GM21723 (cell line): ENCODE measurements around the gene TUFM.
A peak's percentile ranks its signal among the peaks of the same experiment; 100 is the strongest.
"Not testable (repeated sequence)": the region's sequence is repeated elsewhere in the genome, so short reads cannot be mapped to it uniquely, and the experiment has no call there.

Source experiments
- ATAC-seq: cut with Tn5 transposase; IDR thresholded peaks from one replicate; pipeline ENCODE4 v1.9.1; 2021; ENCODE audit warnings: mild to moderate bottlenecking, moderate library complexity; ENCODE audit not compliant: unreplicated experiment

Gene TUFM

DNA sequence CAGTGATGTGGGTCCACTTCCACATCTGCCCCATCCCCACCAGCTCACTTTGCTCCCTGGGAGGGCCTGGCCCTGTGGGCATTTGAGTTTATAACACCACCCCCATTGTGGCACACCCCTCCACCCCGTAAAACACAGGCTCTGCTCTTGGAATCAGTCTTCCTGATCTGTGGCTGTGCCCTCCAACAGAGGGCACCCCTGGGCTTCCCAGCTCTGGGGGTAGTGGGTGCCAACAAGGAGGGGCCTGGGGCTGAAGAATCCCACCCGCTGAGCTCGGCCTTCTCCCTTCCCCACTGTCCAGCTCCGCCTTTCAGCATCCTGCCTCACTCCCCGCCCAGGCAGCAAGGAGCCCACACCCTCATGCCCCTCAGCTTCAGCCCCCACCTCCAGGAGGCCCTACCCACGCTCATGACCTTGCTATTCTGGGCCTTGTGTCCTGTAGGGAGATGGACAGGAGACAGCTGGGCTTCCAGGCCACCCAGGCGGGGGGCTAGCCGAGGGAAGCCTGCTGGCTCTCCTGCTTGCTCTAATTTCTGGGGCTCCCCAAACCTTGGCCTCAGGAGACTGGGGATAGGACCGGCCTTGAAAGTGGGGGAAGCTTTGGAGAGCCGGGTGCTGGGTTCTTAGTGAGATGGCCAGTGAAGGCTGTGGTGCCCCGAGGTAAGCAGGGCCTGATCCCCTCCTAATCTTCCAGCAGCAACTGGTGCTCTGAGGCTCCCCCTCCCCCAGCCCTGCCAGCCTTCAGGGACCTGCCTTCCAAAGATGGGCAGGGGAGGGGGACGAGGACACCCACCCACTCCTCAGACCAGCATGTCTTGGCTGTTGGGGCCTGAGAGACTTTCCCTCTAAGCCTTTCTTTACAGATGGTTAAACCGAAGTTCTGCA lies 29.2 kb upstream of the TUFM start:
- ATAC-seq = no peak

DNA sequence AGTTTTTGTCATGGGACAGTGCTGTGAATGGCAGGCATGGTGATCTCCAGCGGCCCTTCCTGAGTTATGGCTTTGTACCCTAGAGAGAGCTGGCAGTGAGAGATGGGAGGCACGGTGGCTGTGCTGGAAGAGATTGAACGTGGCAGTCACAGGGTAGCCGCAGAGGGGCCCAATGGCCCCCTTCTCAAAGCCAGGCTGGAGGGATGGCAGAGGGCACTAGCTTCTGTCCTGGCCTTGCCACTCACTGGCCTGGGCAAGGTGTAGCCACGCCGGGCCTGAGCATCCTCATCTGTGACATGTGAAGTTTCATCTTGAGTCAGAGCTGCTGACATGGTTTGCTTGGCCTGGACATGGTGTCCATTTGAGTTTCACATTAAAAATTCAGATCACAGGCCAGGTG lies 28.3 kb upstream of the TUFM start:
- no peak for ATAC-seq

DNA sequence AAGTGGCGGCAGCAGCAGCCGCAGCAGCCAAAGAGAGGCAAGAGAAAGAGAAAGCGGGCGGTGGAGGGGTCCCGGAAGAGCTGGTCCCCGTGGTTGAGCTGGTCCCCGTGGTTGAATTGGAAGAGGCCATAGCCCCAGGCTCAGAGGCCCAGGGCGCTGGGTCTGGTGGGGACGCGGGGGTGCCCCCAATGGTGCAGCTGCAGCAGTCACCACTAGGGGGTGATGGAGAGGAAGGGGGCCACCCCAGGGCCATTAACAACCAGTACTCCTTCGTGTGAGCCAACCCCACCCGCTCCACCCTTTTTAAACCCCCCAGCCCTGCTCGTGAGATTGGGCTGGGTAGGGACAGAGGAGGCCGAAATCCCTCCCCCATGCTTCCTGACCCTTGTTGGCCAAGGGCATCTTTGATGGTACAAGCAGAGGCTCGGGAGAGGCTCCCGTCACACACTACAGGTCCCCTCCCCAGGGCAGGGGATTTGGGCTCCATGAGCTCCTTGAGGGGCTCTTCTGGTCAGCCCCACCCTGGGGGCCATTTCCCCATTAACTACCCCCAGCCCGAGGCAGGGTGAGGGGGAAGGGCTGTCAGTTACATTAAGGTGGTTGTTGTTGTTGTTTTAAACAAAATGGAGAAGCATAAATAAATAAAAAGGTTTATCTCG lies 27.5 kb upstream of the TUFM start:
- no peak for ATAC-seq

DNA sequence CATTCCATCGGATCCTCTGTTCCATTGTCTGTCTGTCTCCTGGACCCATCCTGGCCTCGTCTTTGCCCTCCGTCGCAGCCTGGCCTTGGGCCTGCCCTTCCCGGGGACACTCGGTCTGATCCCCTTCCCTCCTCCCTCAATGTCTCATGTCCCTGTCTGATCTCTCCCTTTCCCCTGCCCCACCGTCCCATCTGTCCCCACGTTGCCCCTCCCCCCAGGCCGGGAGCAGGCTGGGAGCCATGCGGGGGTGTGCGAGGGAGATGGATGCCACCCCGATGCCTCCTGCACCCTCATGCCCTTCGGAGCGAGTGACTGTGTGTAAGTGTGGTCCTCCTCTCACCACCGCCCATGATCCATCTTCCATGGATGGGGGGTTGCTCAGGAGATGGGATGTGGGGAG lies 26.8 kb upstream of the TUFM start:
- no peak for ATAC-seq

DNA sequence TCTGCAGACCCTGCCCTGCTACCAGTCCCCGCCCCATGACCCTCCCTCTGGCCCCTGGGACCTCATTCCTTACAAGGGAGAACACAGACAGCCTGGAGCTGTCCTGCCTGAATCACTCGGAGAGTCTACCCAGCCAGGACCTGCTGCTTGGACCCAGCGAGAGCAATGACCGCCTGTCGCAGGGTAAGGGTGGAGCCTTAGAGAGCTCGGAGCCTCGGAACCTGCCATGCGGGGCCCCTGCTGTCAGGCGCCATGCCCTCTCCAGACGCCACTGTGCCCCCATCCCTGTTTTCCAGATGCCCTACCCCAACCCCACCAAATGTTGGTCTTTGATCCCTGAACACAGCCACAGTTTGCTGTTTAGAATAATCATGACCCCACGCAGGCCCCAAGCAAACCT lies 23.1 kb upstream of the TUFM start:
- ATAC-seq = no peak

DNA sequence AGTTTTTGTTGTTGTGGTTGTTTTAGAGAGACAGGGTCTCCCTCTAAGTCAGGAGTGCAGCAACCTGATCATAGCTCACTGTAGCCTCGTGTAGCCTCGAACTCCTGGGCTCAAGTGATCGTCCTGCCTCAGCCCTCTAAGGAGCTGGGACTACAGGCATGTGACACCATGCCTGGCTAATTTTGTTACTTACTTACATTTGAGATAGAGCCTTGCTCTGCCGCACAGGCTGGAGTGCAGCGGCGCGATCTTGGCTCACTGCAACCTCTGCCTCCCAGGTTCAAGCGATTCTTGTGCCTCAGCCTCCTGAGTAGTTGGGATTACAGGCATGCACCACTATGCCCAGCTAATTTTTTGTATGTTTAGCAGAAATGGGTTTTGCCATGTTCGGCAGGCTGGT lies 21.5 kb upstream of the TUFM start:
- not testable (repeated sequence) for ATAC-seq

DNA sequence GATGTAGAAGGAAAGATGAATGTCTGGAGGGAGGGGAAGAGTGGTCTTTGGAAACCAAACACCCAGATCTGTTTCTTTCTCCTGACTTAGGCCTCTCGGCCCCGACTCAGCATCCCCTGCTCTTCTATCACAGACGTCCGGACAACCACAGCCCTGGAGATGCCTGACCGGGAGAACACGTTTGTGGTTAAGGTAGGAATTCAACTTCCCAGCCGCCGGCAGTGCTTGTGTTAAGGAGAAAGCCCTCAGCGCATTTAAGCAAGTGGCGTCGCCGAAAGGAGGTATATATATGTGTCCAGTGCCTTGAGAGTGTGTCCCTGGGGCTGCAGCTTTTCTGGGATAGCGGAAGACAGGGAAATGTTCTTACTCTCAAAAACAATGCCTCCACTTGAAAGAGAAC lies 21.1 kb upstream of the TUFM start:
- no peak for ATAC-seq

DNA sequence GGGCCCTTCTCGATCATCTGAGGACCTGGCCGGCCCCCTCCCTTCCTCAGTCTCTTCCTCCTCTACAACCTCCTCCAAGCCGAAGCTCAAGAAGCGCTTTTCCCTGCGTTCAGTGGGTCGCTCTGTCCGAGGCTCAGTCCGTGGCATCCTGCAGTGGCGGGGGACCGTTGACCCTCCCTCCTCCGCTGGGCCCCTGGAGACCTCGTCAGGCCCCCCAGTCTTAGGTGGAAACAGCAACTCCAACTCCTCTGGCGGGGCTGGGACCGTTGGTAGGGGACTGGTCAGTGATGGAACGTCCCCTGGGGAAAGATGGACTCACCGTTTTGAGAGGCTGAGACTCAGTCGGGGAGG lies 20.3 kb upstream of the TUFM start:
- ATAC-seq = no peak

DNA sequence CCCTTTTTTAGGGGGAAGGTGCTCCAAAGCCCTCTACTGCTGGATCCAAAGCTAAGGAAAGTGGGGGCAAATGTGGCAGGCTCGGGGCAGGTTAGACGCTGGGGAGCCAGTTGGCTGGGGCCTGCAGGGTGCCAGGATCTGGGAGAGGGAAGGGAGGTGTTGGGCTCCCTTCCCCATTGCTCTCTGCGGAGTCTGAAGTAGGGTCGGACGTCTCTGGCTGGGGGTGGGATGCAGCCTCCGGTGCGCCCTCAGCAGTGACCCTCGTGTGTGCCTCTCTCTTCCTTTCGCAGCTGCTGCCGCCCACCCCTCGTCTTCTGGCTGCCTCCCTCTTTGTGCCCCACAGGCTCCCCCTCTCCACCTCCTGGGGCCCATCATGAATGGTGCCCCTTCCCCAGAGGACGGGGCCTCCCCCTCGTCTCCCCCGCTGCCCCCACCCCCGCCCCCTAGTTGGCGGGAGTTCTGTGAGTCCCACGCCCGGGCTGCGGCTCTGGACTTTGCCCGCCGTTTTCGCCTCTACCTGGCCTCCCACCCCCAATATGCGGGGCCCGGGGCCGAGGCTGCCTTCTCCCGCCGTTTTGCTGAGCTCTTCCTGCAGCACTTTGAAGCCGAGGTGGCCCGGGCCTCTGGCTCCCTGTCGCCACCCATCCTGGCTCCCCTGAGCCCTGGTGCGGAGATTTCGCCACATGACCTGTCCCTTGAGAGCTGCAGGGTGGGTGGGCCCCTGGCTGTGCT lies 19.7 kb upstream of the TUFM start:
- no peak for ATAC-seq

DNA sequence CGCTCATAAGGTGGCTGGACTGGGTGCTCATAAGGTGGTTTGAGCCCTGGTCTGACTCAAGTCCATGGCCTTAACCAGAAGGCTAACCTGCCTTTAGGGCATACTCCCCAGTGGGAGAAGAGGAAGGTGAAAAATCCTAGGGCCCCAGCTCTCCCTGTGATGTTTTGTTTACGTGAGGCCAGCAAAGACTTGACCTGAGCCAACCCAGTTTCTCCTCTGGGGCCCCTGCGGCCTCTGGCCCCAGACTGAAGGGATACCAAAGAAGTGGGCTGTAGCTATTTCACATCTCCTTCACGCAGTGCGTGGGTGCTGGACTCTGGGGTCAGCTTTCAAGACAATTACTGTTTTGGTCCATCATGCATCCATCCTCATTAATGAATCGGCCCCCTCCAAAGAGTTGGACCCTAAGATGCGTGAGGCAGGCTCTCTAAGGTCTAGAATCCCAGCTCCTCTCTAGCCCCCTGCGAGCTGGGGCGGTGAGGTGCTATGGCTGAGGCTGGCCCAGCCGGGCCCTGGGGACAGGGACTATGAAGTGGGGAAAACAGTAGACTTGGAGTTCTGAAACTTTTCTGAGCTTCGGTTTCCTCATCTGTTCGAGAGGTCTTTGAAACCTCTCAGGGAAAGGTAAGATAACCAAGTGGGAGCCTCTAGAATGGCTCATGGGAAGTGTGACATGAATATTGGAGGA lies 19.0 kb upstream of the TUFM start:
- ATAC-seq = no peak

DNA sequence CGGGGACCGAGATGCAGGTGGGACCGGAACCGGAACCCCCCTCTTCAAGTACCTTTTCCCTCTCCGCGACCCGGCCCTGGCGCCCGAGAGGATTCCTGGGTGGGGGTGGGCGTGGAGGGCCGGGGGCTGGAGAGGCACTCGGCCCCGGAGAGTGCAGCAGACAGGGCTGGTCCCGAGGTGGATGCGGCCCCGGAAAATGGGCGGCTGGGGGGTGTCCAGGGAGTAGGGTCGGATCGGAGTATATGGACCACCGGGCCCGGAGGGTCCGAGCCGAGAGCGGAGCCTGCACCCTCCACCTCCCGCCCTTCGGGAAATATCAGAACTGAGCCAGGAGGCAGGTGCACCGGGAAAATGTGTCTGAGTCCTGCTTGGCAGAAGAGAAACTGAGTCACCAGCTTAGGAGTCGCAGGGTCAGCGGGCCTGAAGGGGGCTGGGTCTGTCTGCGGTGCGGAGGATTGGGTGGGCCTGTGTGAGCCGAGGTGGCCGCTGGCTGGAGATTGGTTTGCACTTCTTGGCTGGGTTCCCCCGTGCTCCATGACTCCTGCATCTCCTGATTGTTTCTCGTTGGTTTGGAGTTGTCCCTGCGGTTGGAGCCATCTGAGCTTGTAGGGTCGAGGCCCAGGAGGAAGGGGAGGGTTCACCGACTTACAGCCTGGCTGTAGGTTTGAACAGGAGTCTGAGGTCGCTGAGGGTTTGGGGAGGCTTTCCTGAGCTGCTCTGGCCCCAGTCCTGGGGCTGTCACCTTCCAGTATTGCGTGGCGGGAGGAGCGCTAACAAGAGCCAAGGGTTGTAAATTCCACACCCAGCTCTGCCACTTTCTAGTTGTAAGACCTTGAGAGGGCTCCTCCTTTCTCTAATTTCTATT lies 18.0 kb upstream of the TUFM start:
- ATAC-seq = no peak

DNA sequence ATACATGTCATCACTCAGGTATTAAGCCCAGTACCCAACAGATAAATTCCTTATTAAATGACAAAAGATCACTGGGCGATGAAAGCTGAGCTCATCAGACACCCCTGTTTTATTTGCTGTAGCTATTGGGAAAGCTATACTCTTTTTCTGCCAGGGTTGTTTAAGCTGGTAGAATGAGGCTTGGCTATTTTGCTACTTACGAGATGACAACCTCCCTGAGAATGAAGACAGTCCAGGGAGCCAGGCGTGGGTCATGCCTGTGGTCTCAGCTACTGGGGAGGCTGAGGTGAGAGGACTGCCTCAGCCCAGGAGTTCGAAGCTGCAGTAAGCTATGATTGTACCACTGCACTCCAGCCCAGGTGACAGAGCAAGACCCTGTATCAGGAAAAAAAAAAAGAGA lies 13.2 kb upstream of the TUFM start:
- ATAC-seq = no peak

DNA sequence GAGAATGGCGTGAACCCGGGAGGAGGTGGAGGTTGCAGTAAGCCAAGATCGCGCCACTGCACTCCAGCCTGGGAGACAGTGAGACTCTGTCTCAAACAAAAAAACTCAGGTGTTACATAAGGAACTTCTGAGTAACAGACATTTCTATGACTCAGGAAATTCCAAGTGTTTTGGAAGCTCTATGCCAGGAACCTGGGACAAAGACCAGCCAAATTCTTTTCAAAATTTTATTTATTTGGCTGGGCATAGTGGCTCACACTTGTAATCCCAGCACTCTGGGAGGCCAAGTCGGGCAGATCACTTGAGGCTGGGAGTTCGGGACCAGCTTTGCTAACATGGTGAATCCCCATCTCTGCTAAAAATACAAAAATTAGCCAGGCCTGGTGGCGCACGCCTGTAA lies 12.3 kb upstream of the TUFM start:
- ATAC-seq = no peak

DNA sequence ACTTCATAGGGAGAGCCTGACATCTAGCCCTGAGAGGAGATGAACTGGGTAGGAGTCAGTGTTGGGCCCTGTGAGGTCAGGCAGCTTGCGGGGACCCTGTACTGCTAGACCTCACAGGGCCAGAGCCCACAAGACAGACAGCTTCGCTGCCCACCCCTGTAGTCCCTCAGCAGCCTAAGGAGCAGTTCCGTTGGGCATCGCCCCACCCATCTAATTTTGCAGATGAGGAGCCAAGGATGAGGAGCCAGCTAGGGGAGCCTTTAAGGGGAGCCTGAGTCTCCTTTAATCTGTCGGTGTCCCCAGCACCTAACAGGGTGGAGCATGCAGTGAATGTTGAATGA lies 755 bp upstream of the TUFM start:
- peak; percentile 15 for ATAC-seq

DNA sequence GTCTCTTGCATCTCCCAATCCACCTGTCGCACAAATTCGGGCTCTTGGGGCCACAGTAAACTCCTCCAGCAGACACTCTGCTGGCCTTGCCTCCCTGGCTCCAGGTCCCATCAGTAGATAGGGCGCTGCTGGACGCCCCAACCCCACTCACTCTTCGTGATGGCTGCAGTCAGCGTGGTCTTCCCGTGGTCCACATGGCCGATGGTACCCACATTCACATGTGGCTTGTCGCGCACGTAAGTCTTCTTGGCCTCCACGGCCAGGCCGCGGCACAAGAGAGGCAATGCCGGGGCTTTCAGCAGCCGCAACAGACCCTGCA lies 428 bp downstream of the TUFM start:
- peak; percentile 1 for ATAC-seq

DNA sequence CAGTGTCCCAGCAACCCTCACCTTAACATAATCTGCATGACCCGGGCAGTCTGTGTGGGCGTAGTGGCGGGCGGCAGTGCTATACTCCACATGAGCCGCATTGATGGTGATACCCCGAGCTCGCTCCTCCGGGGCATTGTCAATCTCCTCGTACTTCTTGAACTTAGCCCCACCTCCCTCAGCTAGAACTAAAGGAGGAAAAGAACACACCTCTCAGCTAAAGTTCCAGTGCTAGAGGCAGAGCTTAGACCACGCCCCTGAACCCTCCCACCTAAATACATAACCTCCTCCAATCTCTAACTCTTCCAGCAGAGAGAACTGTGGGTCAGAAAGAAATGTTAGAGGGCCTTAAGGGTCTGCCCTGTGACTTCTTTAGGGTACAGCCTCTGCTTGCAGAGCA lies 855 bp downstream of the TUFM start:
- no peak for ATAC-seq

DNA sequence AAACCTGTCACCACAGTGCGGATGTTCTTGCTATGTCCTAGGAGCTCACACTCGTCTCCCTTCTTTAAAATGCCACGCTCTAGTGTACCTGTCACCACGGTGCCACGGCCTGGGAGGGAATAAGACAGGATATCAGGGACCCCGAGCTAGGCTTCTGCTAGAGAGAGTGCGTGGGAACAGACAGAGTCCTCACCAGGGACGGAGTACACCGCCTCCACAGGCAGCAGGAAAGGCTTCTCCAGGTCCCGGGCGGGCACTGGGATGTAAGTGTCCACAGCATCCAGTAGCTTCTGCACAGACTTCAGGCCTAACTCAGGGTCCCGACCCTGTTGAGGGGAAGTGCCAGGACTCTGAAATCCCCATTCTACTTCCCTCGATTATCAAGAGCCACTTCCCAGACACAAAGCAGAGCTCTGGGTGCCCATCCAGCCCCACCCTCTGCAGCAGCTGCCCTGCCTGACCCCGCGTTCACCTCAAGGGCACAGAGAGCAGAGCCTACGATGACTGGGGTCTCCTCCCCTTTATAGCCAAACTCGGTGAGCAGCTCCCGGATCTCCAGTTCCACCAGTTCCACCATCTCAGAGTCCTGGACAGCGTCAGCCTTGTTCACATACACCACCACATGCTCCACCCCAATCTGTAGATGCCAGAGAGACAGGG lies 1.8 kb downstream of the TUFM start:
- ATAC-seq = no peak

DNA sequence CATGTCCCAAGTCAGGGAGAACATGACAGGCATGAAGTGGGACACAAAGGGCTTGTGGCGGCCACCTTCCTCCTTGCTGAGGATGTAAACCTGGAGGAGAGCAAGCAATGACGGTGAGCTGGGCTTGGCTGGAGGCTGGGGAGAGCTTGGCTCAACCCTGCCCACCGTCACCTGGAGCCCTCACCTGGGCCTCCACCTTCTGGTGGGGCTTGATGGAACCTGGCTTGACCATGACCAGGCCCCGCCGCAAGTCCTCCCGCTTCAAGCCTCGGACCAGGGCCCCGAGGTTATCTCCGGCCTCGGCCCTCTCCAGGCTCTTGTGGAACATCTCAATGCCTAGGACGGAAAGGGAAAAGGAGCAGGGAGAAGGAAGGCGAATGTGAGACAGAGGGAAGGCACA lies 2.4 kb downstream of the TUFM start:
- ATAC-seq = no peak

DNA sequence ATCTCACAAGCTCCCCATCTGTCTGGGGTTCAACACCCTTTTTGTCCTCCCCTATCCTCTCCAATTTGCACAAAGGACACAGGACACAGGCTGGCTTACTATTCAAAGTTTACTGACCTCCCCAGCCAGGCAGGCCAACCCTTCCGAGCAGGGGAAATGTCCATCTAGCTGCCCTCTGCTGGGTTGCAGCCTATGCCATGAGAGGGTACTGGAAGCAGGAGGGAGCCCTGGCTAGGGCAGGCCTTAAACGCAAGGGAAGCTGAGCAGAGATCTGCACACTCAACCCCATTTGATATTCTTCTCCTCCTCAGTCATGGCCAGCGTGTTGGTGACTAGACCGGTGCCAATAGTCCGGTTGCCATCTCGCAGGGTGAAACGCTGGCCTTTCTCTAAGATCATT lies 3.5 kb downstream of the TUFM start:
- ATAC-seq = no peak

DNA sequence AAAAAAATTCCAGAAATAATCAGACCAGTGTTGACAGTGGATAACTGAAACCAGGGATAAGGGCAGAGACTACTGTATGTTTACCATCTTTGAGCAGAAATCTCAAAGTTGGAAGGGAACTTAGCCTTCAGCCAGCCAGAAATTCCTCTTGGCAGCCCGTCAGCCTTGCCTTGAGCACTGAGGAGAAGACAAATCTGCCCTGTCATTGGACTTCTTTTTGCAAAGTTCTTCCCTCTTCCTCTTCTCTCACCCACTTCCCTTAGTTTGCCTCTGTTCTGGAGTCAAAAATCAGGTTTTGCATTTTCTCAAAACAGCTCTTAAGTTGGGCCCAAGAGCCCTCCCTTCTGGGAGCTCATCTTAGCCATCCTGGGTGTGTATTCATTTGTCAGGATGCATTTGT lies 6.2 kb downstream of the TUFM start:
- ATAC-seq = no peak
